ENCODE measurements around the gene ADM5.

ADM5 gene

GRCh38 chr19:49658566-49659442 is 30.6 kb upstream of the ADM5 start:
- no peak for DNase-seq (ENCODE audit: low spot score)

GRCh38 chr19:49660338-49660961 is 28.9 kb upstream of the ADM5 start:
- DNase-seq (ENCODE audit: low spot score): no peak

GRCh38 chr19:49662011-49662410 is 27.4 kb upstream of the ADM5 start:
- no peak for DNase-seq (ENCODE audit: low spot score)

- DNase-seq (ENCODE audit: low spot score): no peak
Measured at GRCh38 chr19:49663224-49663623, 26.2 kb upstream of the ADM5 start.

GRCh38 chr19:49664171-49665035 is 25.0 kb upstream of the ADM5 start:
- DNase-seq (ENCODE audit: low spot score): peak; percentile 93

- no peak for DNase-seq (ENCODE audit: low spot score)
Measured at GRCh38 chr19:49665036-49665350, 24.4 kb upstream of the ADM5 start.

GRCh38 chr19:49665351-49666119 is 23.9 kb upstream of the ADM5 start, which contains the start of the genes BCL2L12 and IRF3:
BCL2L12 (plus strand) TSS chr19:49665933; CDS start chr19:49666693, 760 bp downstream.
IRF3 (minus strand) TSS chr19:49665857; CDS start chr19:49664838, 1,019 bp downstream.
- peak; percentile 98 for DNase-seq (ENCODE audit: low spot score)

- DNase-seq (ENCODE audit: low spot score): no peak
Measured at GRCh38 chr19:49666120-49666444, 23.3 kb upstream of the ADM5 start.

GRCh38 chr19:49667473-49667872 is 21.9 kb upstream of the ADM5 start:
- no peak for DNase-seq (ENCODE audit: low spot score)

GRCh38 chr19:49669516-49669915 is 19.9 kb upstream of the ADM5 start:
- DNase-seq (ENCODE audit: low spot score): no peak

GRCh38 chr19:49672131-49672919 is 17.1 kb upstream of the ADM5 start:
- peak; percentile 64 for DNase-seq (ENCODE audit: low spot score)

GRCh38 chr19:49676136-49676783 is 13.1 kb upstream of the ADM5 start:
- peak; percentile 90 for DNase-seq (ENCODE audit: low spot score)

GRCh38 chr19:49676784-49677230 is 12.6 kb upstream of the ADM5 start:
- DNase-seq (ENCODE audit: low spot score): peak; percentile 99

GRCh38 chr19:49677231-49677900 is 12.0 kb upstream of the ADM5 start, which contains the start of gene PRMT1:
PRMT1 (plus strand) TSS chr19:49677271; CDS start chr19:49677281, 10 bp downstream.
- DNase-seq (ENCODE audit: low spot score): no peak

GRCh38 chr19:49677901-49678674 is 11.3 kb upstream of the ADM5 start:
- DNase-seq (ENCODE audit: low spot score): peak; percentile 37

- no peak for DNase-seq (ENCODE audit: low spot score)
Measured at GRCh38 chr19:49678985-49679770, 10.2 kb upstream of the ADM5 start.

- no peak for DNase-seq (ENCODE audit: low spot score)
Measured at GRCh38 chr19:49679771-49680413, 9.5 kb upstream of the ADM5 start.
